ENCODE data around the gene GPR148. TPM values are rescaled to one million over a fixed set of nuclear protein-coding genes. Genes with fewer than 3 reads are reported as not detected.

Gene GPR148
- total and polyA plus RNA-seq, 5 donors from 2014 or later: not detected

DNA sequence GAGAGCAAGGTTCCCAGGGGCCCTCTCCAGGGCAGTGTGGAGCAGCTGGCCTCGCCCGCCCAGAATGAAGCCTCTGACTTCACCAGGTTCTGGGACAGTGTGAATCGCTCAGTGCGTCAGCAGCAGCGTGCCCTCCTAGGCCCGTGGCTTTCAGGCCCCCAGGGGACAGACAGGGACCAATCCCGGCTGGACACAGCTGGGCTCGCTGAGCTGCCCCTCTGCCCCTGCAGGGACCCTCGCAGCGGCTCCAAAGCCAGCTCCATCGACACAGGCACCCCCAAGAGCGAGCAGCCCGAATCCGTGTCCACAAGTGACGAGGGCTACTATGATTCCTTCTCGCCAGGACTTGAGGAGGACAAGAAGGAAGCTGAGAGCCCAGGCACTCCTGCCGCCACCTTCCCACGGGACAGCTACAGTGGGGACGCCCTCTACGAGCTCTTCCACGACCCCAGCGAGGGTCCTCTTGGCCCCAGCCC lies 34.1 kb downstream of the GPR148 start:
- ATAC-seq (ENCODE audit: low read depth in 2 of 2): no peak
- Mint-ChIP-seq H3K36me3 (no peaks in the 10 kb centered on the region), H3K27me3 (peaks cover 20% of the 10 kb centered on the region), H3K4me3 (no peak overlapping the region), H3K27ac (no peak overlapping the region), H3K4me1 (peaks cover 0 to 2% (median 0%) of the 10 kb centered on the region in 4 donors), H3K9me3 (no peaks in the 10 kb centered on the region)
- H3K27me3 ChIP-seq (ENCODE audit: control insufficient read depth, insufficient read depth, low read length): no peaks in the 10 kb centered on the region
- H3K4me1 ChIP-seq (ENCODE audit: control insufficient read depth, insufficient read depth, low read length, poor library complexity, severe bottlenecking): no peaks in the 10 kb centered on the region
- no peaks in the 10 kb centered on the region for H3K36me3 ChIP-seq (ENCODE audit: control insufficient read depth, insufficient read depth, low read length)
- no peak for DNase-seq
- H3K27ac ChIP-seq (ENCODE audit: insufficient read depth, low read length, poor library complexity, severe bottlenecking): no peak overlapping the region
- H3K4me3 ChIP-seq (ENCODE audit: low read depth, low read length): no peak overlapping the region
- no peaks in the 10 kb centered on the region for H3K9me3 ChIP-seq (ENCODE audit: control insufficient read depth in 2 of 2, low read length in 2 of 2)

- ATAC-seq (ENCODE audit: low read depth in 2 of 2): no peak
- no peak overlapping the region for H3K4me3 Mint-ChIP-seq
- peaks cover 0 to 2% (median 0%) of the 10 kb centered on the region in 4 donors for H3K4me1 Mint-ChIP-seq
- no peaks in the 10 kb centered on the region for H3K27me3 ChIP-seq (ENCODE audit: control insufficient read depth, insufficient read depth, low read length)
- H3K27me3 Mint-ChIP-seq: peaks cover 16% of the 10 kb centered on the region
- H3K27ac ChIP-seq (ENCODE audit: insufficient read depth, low read length, poor library complexity, severe bottlenecking): no peak overlapping the region
- H3K9me3 ChIP-seq (ENCODE audit: control insufficient read depth in 2 of 2, low read length in 2 of 2): no peaks in the 10 kb centered on the region
- no peaks in the 10 kb centered on the region for H3K36me3 ChIP-seq (ENCODE audit: control insufficient read depth, insufficient read depth, low read length)
- H3K9me3 Mint-ChIP-seq: no peaks in the 10 kb centered on the region
- no peaks in the 10 kb centered on the region for H3K36me3 Mint-ChIP-seq
- no peaks in the 10 kb centered on the region for H3K4me1 ChIP-seq (ENCODE audit: control insufficient read depth, insufficient read depth, low read length, poor library complexity, severe bottlenecking)
- H3K27ac Mint-ChIP-seq: no peak overlapping the region
- no peak for DNase-seq
- H3K4me3 ChIP-seq (ENCODE audit: low read depth, low read length): no peak overlapping the region
Measured at GRCh38 chr2:130763405-130763804, 34.5 kb downstream of the GPR148 start.

GRCh38 chr2:130764035-130764820 lies 35.4 kb downstream of the GPR148 start:
- ATAC-seq (ENCODE audit: low read depth in 2 of 2): no peak

GRCh38 chr2:130764821-130765115 lies 35.9 kb downstream of the GPR148 start:
- no peak overlapping the region for H3K4me3 ChIP-seq (ENCODE audit: low read depth, low read length)
- Mint-ChIP-seq H3K36me3 (no peaks in the 10 kb centered on the region), H3K27me3 (peaks cover 7% of the 10 kb centered on the region), H3K9me3 (no peaks in the 10 kb centered on the region), H3K4me1 (peaks cover 0 to 2% (median 0%) of the 10 kb centered on the region in 4 donors), H3K4me3 (no peak overlapping the region), H3K27ac (no peak overlapping the region)
- no peaks in the 10 kb centered on the region for H3K4me1 ChIP-seq (ENCODE audit: control insufficient read depth, insufficient read depth, low read length, poor library complexity, severe bottlenecking)
- H3K9me3 ChIP-seq (ENCODE audit: control insufficient read depth in 2 of 2, low read length in 2 of 2): no peaks in the 10 kb centered on the region
- no peaks in the 10 kb centered on the region for H3K36me3 ChIP-seq (ENCODE audit: control insufficient read depth, insufficient read depth, low read length)
- H3K27ac ChIP-seq (ENCODE audit: insufficient read depth, low read length, poor library complexity, severe bottlenecking): no peak overlapping the region
- no peak for ATAC-seq (ENCODE audit: low read depth in 2 of 2)
- DNase-seq: no peak
- no peaks in the 10 kb centered on the region for H3K27me3 ChIP-seq (ENCODE audit: control insufficient read depth, insufficient read depth, low read length)

More at GRCh38 chr2:130764035-130764820, 35.4 kb downstream of the GPR148 start:
- Histone ChIP-seq H3K9me3 (ENCODE audit: control insufficient read depth in 2 of 2, low read length in 2 of 2) (no peaks in the 10 kb centered on the region), H3K36me3 (ENCODE audit: control insufficient read depth, insufficient read depth, low read length) (no peaks in the 10 kb centered on the region), H3K27ac (ENCODE audit: insufficient read depth, low read length, poor library complexity, severe bottlenecking) (no peak overlapping the region), H3K27me3 (ENCODE audit: control insufficient read depth, insufficient read depth, low read length) (no peaks in the 10 kb centered on the region), H3K4me3 (ENCODE audit: low read depth, low read length) (no peak overlapping the region), H3K4me1 (ENCODE audit: control insufficient read depth, insufficient read depth, low read length, poor library complexity, severe bottlenecking) (no peaks in the 10 kb centered on the region)
- no peak for DNase-seq
- H3K4me3 Mint-ChIP-seq: no peak overlapping the region
- H3K4me1 Mint-ChIP-seq: peaks cover 0 to 2% (median 0%) of the 10 kb centered on the region in 4 donors
- no peaks in the 10 kb centered on the region for H3K9me3 Mint-ChIP-seq
- no peaks in the 10 kb centered on the region for H3K36me3 Mint-ChIP-seq
- no peak overlapping the region for H3K27ac Mint-ChIP-seq
- peaks cover 7% of the 10 kb centered on the region for H3K27me3 Mint-ChIP-seq

DNA sequence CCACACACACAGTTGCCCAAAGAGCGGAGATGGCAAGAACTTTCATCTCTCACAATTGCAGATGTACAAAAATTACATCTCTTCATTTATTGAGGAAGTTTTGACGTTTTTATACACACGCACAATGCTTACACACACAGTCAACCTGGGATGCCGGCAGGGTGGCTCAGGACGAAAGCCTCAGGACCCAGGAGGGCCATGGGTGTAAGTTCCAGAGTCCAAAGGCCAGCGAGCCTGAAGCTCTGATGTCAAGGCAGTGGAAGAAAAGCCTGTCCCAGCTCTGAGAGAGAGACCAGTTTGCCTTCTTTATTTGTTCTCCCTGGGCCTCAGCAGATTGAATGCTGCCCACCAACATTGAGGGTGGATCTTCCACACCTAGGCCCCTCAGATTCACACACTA lies 36.6 kb downstream of the GPR148 start:
- no peaks in the 10 kb centered on the region for H3K27me3 ChIP-seq (ENCODE audit: control insufficient read depth, insufficient read depth, low read length)
- H3K27ac Mint-ChIP-seq: no peak overlapping the region
- H3K4me3 Mint-ChIP-seq: no peak overlapping the region
- no peak for ATAC-seq (ENCODE audit: low read depth in 2 of 2)
- H3K9me3 Mint-ChIP-seq: peaks cover 0 to 1% (median 0%) of the 10 kb centered on the region in 7 donors
- H3K4me1 ChIP-seq (ENCODE audit: control insufficient read depth, insufficient read depth, low read length, poor library complexity, severe bottlenecking): no peaks in the 10 kb centered on the region
- peaks cover 7% of the 10 kb centered on the region for H3K27me3 Mint-ChIP-seq
- H3K4me1 Mint-ChIP-seq: peaks cover 0 to 2% (median 0%) of the 10 kb centered on the region in 4 donors
- H3K36me3 Mint-ChIP-seq: no peaks in the 10 kb centered on the region
- no peak overlapping the region for H3K27ac ChIP-seq (ENCODE audit: insufficient read depth, low read length, poor library complexity, severe bottlenecking)
- H3K36me3 ChIP-seq (ENCODE audit: control insufficient read depth, insufficient read depth, low read length): no peaks in the 10 kb centered on the region
- no peaks in the 10 kb centered on the region for H3K9me3 ChIP-seq (ENCODE audit: control insufficient read depth in 2 of 2, low read length in 2 of 2)
- H3K4me3 ChIP-seq (ENCODE audit: low read depth, low read length): no peak overlapping the region
- DNase-seq: no peak

DNA sequence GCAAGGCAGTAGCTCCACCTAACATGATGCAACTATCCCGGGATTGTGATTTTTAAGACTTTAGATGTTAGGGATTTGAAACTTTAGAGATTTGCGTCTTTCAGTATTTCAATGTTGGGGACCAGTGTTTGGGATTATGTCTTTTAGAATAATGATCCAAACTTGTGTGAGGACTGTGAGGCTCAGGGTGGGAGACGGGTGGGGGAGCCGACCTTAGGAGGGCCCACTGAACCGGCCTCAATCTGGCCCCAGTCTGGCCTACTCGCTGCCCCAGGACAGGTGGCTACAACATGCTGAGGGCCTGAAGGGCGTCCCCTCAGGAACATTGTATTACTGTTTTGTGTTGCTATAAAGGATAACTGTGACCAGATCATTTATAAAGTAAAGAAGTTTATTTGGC lies 37.2 kb downstream of the GPR148 start:
- no peaks in the 10 kb centered on the region for H3K9me3 ChIP-seq (ENCODE audit: control insufficient read depth in 2 of 2, low read length in 2 of 2)
- DNase-seq: no peak
- no peaks in the 10 kb centered on the region for H3K4me1 ChIP-seq (ENCODE audit: control insufficient read depth, insufficient read depth, low read length, poor library complexity, severe bottlenecking)
- H3K27me3 ChIP-seq (ENCODE audit: control insufficient read depth, insufficient read depth, low read length): no peaks in the 10 kb centered on the region
- no peak overlapping the region for H3K4me3 ChIP-seq (ENCODE audit: low read depth, low read length)
- peaks cover 0 to 2% (median 0%) of the 10 kb centered on the region in 4 donors for H3K4me1 Mint-ChIP-seq
- H3K4me3 Mint-ChIP-seq: no peak overlapping the region
- no peaks in the 10 kb centered on the region for H3K36me3 Mint-ChIP-seq
- H3K27ac Mint-ChIP-seq: no peak overlapping the region
- H3K36me3 ChIP-seq (ENCODE audit: control insufficient read depth, insufficient read depth, low read length): no peaks in the 10 kb centered on the region
- H3K27me3 Mint-ChIP-seq: peaks cover 5% of the 10 kb centered on the region
- no peak overlapping the region for H3K27ac ChIP-seq (ENCODE audit: insufficient read depth, low read length, poor library complexity, severe bottlenecking)
- no peak for ATAC-seq (ENCODE audit: low read depth in 2 of 2)
- H3K9me3 Mint-ChIP-seq: peaks cover 0 to 1% (median 0%) of the 10 kb centered on the region in 7 donors

DNA sequence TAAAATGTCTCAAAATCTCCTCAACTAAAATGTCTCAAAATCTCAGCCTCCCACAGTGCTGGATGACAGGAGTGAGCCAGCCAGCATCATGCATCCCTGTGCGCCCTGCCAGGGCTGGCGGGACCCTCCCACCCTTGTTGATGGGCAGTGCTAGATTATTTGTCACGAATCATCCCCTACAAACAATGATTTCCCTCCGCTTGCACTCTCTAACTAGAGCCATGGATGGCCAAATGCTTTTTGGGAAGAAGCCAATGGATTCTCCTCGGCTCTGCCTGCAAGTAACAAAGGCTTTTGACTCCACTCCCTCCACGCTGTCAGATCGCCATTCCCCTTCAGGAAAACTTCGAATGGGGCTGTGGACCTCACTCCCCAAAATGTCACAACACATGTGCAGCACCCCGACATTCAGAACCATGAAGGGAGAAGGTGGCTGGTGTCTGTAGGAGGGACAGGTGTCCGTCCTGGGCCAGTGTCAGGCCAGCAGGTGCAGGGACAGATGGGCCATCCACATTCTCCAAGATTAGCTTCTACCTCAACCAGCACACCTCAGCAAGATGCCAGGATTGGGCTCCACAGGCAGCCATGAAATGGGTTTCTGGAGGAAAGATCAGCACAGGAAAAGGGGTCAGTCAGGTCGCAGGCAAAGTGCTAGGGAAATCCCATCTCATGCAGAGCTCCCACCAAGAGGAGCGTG lies 38.0 kb downstream of the GPR148 start:
- H3K27ac Mint-ChIP-seq: no peak overlapping the region
- H3K4me1 Mint-ChIP-seq: peaks cover 0 to 2% (median 0%) of the 10 kb centered on the region in 4 donors
- H3K36me3 ChIP-seq (ENCODE audit: control insufficient read depth, insufficient read depth, low read length): no peaks in the 10 kb centered on the region
- DNase-seq (no peak), ATAC-seq (ENCODE audit: low read depth in 2 of 2) (no peak)
- H3K9me3 Mint-ChIP-seq: peaks cover 0 to 1% (median 0%) of the 10 kb centered on the region in 7 donors
- no peaks in the 10 kb centered on the region for H3K27me3 ChIP-seq (ENCODE audit: control insufficient read depth, insufficient read depth, low read length)
- H3K9me3 ChIP-seq (ENCODE audit: control insufficient read depth in 2 of 2, low read length in 2 of 2): no peaks in the 10 kb centered on the region
- H3K4me3 ChIP-seq (ENCODE audit: low read depth, low read length): no peak overlapping the region
- no peaks in the 10 kb centered on the region for H3K36me3 Mint-ChIP-seq
- no peak overlapping the region for H3K27ac ChIP-seq (ENCODE audit: insufficient read depth, low read length, poor library complexity, severe bottlenecking)
- H3K4me1 ChIP-seq (ENCODE audit: control insufficient read depth, insufficient read depth, low read length, poor library complexity, severe bottlenecking): no peaks in the 10 kb centered on the region
- H3K4me3 Mint-ChIP-seq: no peak overlapping the region
- H3K27me3 Mint-ChIP-seq: no peaks in the 10 kb centered on the region
